Hepatocyte (in vitro differentiated cells): Measurements from ENCODE around the gene RIPK1.

Experiments
- EZH2 ChIP-seq: fragments of 200-600 bp; sonication (generic); IDR thresholded peaks from 2 replicates; pipeline ENCODE4 v1.6.1; 2016; ENCODE audit warnings: antibody characterized with exemption, mild to moderate bottlenecking, borderline replicate concordance
- EZH2phosphoT487 ChIP-seq: fragments of 200-600 bp; sonication (generic); IDR thresholded peaks from one replicate; pipeline ENCODE4 v1.6.1; 2018; ENCODE audit warnings: antibody characterized with exemption, mild to moderate bottlenecking, low read depth, moderate library complexity; ENCODE audit not compliant: unreplicated experiment, severe bottlenecking
- TF ChIP-seq, protein P1 (sequence below): fragments of 200-600 bp; sonication (generic); IDR thresholded peaks from 2 replicates; pipeline ENCODE4 v1.5.1; 2016; ENCODE audit warnings: antibody characterized with exemption, mild to moderate bottlenecking; ENCODE audit not compliant: poor library complexity

DNA sequence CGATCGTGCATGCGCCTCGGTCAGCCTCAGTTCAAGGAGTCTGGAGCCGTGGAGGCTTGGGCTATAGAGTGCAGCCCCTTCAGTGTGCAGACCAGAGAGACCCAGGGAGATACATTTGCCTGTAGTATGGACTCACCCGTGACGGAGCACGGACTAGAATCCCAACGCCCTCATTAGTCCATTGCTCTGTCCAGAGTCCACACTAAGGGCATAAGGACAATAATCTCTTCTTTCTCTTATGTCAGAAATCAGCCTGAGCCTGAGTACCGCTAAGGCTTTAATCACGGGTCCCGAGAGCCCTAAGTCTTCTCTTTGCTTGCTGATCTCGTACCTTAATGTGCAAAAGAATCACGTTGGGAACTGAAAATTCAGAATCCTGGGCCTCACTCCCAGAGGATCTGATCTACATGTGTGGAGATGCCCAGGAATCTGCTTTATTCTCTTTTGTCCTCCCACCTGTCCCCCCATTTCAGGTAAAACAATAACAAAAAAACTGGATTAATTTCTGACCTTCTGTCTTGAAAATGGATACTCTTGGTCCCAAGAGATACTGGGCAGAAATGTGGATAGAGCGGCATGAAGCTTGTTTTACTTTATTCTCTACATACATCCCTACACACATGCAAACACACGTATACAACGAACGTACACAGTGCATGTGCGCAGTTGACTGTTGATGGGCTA, 50.9 kb downstream of the RIPK1 start:
- TF ChIP-seq, protein P1, sequence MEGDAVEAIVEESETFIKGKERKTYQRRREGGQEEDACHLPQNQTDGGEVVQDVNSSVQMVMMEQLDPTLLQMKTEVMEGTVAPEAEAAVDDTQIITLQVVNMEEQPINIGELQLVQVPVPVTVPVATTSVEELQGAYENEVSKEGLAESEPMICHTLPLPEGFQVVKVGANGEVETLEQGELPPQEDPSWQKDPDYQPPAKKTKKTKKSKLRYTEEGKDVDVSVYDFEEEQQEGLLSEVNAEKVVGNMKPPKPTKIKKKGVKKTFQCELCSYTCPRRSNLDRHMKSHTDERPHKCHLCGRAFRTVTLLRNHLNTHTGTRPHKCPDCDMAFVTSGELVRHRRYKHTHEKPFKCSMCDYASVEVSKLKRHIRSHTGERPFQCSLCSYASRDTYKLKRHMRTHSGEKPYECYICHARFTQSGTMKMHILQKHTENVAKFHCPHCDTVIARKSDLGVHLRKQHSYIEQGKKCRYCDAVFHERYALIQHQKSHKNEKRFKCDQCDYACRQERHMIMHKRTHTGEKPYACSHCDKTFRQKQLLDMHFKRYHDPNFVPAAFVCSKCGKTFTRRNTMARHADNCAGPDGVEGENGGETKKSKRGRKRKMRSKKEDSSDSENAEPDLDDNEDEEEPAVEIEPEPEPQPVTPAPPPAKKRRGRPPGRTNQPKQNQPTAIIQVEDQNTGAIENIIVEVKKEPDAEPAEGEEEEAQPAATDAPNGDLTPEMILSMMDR = no peak
- TF ChIP-seq EZH2phosphoT487 (no peak), EZH2 (no peak)
